IPS DF 6.9 (cell line): ENCODE results near the gene NEIL3.

ENCODE experiments used
- DNase-seq: peaks from one replicate; pipeline ENCODE4 v3.0.0-alpha.2; 2013; ENCODE audit warnings: low read depth, low spot score
- H3K27ac ChIP-seq: one replicate; pipeline ENCODE4 v1.5.1; 2013; ENCODE audit warnings: low read length, control low read depth
- H3K27me3 ChIP-seq: 2 replicates; pipeline ENCODE4 v1.6.1; 2013; ENCODE audit warnings: mild to moderate bottlenecking, low read length; ENCODE audit not compliant: control insufficient read depth, insufficient read depth
- H3K36me3 ChIP-seq: 2 replicates; pipeline ENCODE4 v1.6.1; 2013; ENCODE audit warnings: low read length; ENCODE audit not compliant: control insufficient read depth, insufficient read depth
- H3K4me1 ChIP-seq: 2 replicates; pipeline ENCODE4 v1.6.1; 2013; ENCODE audit warnings: low read length; ENCODE audit not compliant: control insufficient read depth, insufficient read depth
- H3K4me3 ChIP-seq: 2 replicates; pipeline ENCODE4 v1.5.1; 2013; ENCODE audit warnings: mild to moderate bottlenecking, low read length
- H3K9me3 ChIP-seq: 2 replicates; pipeline ENCODE4 v1.6.1; 2013; ENCODE audit warnings: low read length, inconsistent platforms; ENCODE audit not compliant: control insufficient read depth, insufficient read depth
- WGBS: extraction: QIAGEN DNeasy Blood & Tissue Kit; methylation state at CpG from one replicate; pipeline ENCODE4 v1.1.7; 2013; ENCODE audit warnings: mixed read lengths, missing lambda C conversion rate; ENCODE audit not compliant: insufficient read length, insufficient coverage; 5-methylcytosine and 5-hydroxymethylcytosine counted together

Gene NEIL3

GRCh38 chr4:177282284-177282835 lies 27.3 kb upstream of the NEIL3 start:
- Histone ChIP-seq H3K27me3 (no peaks in the 10 kb centered on the region), H3K4me1 (no peaks in the 10 kb centered on the region), H3K9me3 (no peaks in the 10 kb centered on the region; the same call in 1 of the 2 replicates), H3K4me3 (no peak overlapping the region), H3K36me3 (no peaks in the 10 kb centered on the region), H3K27ac (no peak overlapping the region)
- no CpG with 5 or more reads among the region's 5 CpGs for WGBS
- no peak for DNase-seq

- Histone ChIP-seq H3K4me3 (no peak overlapping the region), H3K27ac (no peak overlapping the region), H3K36me3 (no peaks in the 10 kb centered on the region), H3K27me3 (no peaks in the 10 kb centered on the region), H3K4me1 (no peaks in the 10 kb centered on the region), H3K9me3 (no peaks in the 10 kb centered on the region; the same call in 1 of the 2 replicates)
- DNase-seq = no peak
- WGBS = no CpG with 5 or more reads among the region's 2 CpGs
These were observed 26.5 kb upstream of the NEIL3 start for GRCh38 chr4:177283167-177283566.

GRCh38 chr4:177285953-177286352 lies 23.7 kb upstream of the NEIL3 start:
- Histone ChIP-seq H3K4me1 (no peaks in the 10 kb centered on the region), H3K4me3 (no peak overlapping the region), H3K27me3 (no peaks in the 10 kb centered on the region), H3K9me3 (no peaks in the 10 kb centered on the region), H3K27ac (no peak overlapping the region), H3K36me3 (no peaks in the 10 kb centered on the region)
- WGBS = no CpG with 5 or more reads among the region's 6 CpGs
- DNase-seq = no peak

GRCh38 chr4:177287255-177287654 lies 22.4 kb upstream of the NEIL3 start:
- Histone ChIP-seq H3K4me1 (no peaks in the 10 kb centered on the region), H3K9me3 (no peaks in the 10 kb centered on the region), H3K36me3 (no peaks in the 10 kb centered on the region), H3K27ac (no peak overlapping the region), H3K27me3 (no peaks in the 10 kb centered on the region), H3K4me3 (no peak overlapping the region)
- DNase-seq = no peak
- no CpG with 5 or more reads among the region's 1 CpG for WGBS

- H3K27me3 ChIP-seq = no peaks in the 10 kb centered on the region
- WGBS = no CpG with 5 or more reads among the region's 1 CpG
These were observed 21.3 kb upstream of the NEIL3 start for GRCh38 chr4:177288335-177288734.

GRCh38 chr4:177290780-177291179 lies 18.9 kb upstream of the NEIL3 start:
- Histone ChIP-seq H3K27me3 (no peaks in the 10 kb centered on the region), H3K27ac (no peak overlapping the region), H3K4me3 (no peak overlapping the region), H3K4me1 (no peaks in the 10 kb centered on the region), H3K9me3 (no peaks in the 10 kb centered on the region), H3K36me3 (no peaks in the 10 kb centered on the region)
- no peak for DNase-seq
- no CpG with 5 or more reads among the region's 6 CpGs for WGBS

More at GRCh38 chr4:177288335-177288734, 21.3 kb upstream of the NEIL3 start:
- no peak for DNase-seq
- no peak overlapping the region for H3K4me3 ChIP-seq
- H3K27ac ChIP-seq = no peak overlapping the region
- H3K36me3 ChIP-seq = no peaks in the 10 kb centered on the region
- no peaks in the 10 kb centered on the region for H3K4me1 ChIP-seq
- H3K9me3 ChIP-seq = no peaks in the 10 kb centered on the region

GRCh38 chr4:177292171-177292570 lies 17.5 kb upstream of the NEIL3 start:
- Histone ChIP-seq H3K27me3 (no peaks in the 10 kb centered on the region), H3K36me3 (no peaks in the 10 kb centered on the region), H3K9me3 (no peaks in the 10 kb centered on the region), H3K4me3 (no peak overlapping the region), H3K4me1 (no peaks in the 10 kb centered on the region), H3K27ac (no peak overlapping the region)
- no peak for DNase-seq
- no CpG with 5 or more reads among the region's 2 CpGs for WGBS

GRCh38 chr4:177293208-177294033 lies 16.3 kb upstream of the NEIL3 start:
- Histone ChIP-seq H3K36me3 (no peaks in the 10 kb centered on the region), H3K27me3 (no peaks in the 10 kb centered on the region)

GRCh38 chr4:177297785-177298391 lies 11.8 kb upstream of the NEIL3 start:
- H3K4me1 ChIP-seq = no peaks in the 10 kb centered on the region
- H3K27me3 ChIP-seq = no peaks in the 10 kb centered on the region
- WGBS = no CpG with 5 or more reads among the region's 2 CpGs

More at GRCh38 chr4:177293208-177294033, 16.3 kb upstream of the NEIL3 start:
- no CpG with 5 or more reads among the region's 5 CpGs for WGBS
- DNase-seq = no peak
- H3K27ac ChIP-seq = no peak overlapping the region
- H3K9me3 ChIP-seq = no peaks in the 10 kb centered on the region
- no peak overlapping the region for H3K4me3 ChIP-seq
- H3K4me1 ChIP-seq = no peaks in the 10 kb centered on the region

GRCh38 chr4:177301126-177301639 lies 8.5 kb upstream of the NEIL3 start:
- Histone ChIP-seq H3K27ac (no peak overlapping the region), H3K4me1 (no peaks in the 10 kb centered on the region), H3K4me3 (no peak overlapping the region), H3K9me3 (no peaks in the 10 kb centered on the region), H3K36me3 (no peaks in the 10 kb centered on the region), H3K27me3 (no peaks in the 10 kb centered on the region)
- DNase-seq = no peak
- no CpG with 5 or more reads among the region's 4 CpGs for WGBS

More at GRCh38 chr4:177297785-177298391, 11.8 kb upstream of the NEIL3 start:
- no peaks in the 10 kb centered on the region for H3K36me3 ChIP-seq
- H3K4me3 ChIP-seq = no peak overlapping the region
- DNase-seq = no peak
- H3K27ac ChIP-seq = no peak overlapping the region
- no peaks in the 10 kb centered on the region for H3K9me3 ChIP-seq
